ENCODE results near the gene HAAO. TPM values are rescaled to one million over a fixed set of nuclear protein-coding genes. Genes with fewer than 3 reads are reported as not detected.

HAAO gene
- total RNA-seq, 4 donors from 2014 or later: 0.61 to 10.5 (median 5.2) TPM

DNA sequence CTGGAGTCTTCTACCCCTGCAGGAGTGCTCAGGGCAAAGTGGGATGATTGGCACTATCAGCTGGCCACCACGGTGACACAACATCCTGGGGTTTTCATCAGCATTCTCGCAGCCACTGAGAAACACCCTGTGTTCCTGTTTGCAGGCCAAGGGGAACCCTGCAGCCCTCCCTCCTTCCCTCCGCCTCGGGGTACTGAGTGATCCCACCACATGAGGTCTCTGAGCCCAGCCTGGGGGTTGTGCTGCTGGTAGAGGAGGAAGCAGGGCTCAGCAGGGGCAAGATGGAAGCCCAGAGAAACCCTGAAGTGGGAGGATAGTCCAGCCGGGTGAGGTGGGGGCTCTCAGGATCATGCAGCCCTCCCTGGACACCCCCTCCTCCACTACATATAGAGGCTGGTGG lies 28.3 kb downstream of the HAAO start, which contains the start of gene OXER1:
TSS of gene OXER1 (minus strand) at position 40 of the 400 bp plus-strand sequence. CDS start 73 bp downstream, outside the sequence.
- no peaks in the 10 kb centered on the region for H3K27me3 ChIP-seq
- H3K27ac ChIP-seq: no peak within 1 kb of the TSS
- H3K36me3 ChIP-seq: peaks cover 0 to 8% (median 0%) of the 10 kb centered on the region in 3 donors
- intact Hi-C loops (cut with DNase I): no loop called here
- TF ChIP-seq, protein P1, sequence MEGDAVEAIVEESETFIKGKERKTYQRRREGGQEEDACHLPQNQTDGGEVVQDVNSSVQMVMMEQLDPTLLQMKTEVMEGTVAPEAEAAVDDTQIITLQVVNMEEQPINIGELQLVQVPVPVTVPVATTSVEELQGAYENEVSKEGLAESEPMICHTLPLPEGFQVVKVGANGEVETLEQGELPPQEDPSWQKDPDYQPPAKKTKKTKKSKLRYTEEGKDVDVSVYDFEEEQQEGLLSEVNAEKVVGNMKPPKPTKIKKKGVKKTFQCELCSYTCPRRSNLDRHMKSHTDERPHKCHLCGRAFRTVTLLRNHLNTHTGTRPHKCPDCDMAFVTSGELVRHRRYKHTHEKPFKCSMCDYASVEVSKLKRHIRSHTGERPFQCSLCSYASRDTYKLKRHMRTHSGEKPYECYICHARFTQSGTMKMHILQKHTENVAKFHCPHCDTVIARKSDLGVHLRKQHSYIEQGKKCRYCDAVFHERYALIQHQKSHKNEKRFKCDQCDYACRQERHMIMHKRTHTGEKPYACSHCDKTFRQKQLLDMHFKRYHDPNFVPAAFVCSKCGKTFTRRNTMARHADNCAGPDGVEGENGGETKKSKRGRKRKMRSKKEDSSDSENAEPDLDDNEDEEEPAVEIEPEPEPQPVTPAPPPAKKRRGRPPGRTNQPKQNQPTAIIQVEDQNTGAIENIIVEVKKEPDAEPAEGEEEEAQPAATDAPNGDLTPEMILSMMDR (IDR thresholded peaks at IDR 0.05): no peak
- no peak for TF ChIP-seq POLR2A (IDR thresholded peaks at IDR 0.05)
- no peaks in the 10 kb centered on the region for H3K4me1 ChIP-seq
- H3K4me3 ChIP-seq: no peak within 1 kb of the TSS
- DNase-seq: no peak
- H3K9me3 ChIP-seq: no peaks in the 10 kb centered on the region
- 40 to 57% methylated on average over 1 to 2 of the region's 5 CpGs for WGBS, 2 donors

DNA sequence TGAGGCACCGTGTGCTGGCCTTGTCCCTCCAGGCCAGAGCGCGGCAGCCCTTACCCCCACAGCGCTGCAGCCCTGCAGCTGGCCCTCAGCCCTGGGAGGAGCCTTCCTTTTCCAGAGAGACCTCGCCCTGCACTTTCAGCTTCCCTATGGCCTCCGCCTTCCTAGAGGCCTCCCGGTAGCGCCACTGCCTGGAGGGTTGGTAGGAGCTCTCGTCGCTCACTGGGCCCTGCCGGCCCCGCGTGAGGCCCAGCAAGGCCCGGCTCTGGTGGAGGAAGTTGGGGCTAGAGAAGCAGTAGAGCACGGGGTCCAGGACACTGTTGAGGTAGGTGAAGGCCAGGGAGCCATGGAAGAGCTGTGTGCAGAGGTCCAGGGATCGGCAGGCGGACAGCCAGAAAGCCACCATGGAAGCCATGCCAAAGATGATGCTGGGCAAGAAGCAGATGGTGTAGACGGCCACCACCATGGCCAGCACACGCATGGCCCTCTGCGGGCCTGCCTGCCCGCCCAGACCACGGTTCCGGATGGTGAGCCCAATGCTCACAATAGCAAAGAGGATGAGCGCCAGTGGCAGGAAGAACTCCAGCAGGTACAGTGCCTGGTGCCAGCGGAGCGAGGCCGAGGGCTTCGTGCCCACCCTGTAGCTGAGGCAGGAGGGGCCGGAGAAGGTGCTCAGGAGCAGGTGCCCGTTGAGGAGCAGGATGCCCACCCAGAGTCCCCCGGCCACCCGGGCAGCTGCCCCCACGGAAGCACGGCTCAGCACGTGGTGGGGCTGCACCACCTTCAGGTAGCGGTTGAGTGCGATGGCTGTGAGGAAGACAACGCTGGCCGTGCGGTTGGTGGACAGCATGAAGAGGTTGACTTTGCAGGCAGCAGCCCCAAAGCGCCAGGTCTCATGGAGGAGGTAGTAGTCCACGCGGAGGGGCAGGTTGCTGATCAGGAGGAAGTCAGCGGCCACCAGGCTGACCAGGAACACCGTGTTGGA lies 29.3 kb downstream of the HAAO start:
- Histone ChIP-seq H3K9me3 (no peaks in the 10 kb centered on the region), H3K4me1 (no peaks in the 10 kb centered on the region), H3K27ac (no peak overlapping the region), H3K27me3 (no peaks in the 10 kb centered on the region), H3K36me3 (peaks cover 0 to 8% (median 0%) of the 10 kb centered on the region in 3 donors), H3K4me3 (no peak overlapping the region)
- TF ChIP-seq POLR2A (IDR thresholded peaks at IDR 0.05): no peak
- TF ChIP-seq, protein P1 (IDR thresholded peaks at IDR 0.05): no peak
- DNase-seq: no peak
- WGBS, 2 donors: 94 to 97% methylated on average over 22 to 29 of the region's 45 CpGs
- intact Hi-C loops (cut with DNase I): no loop called here

DNA sequence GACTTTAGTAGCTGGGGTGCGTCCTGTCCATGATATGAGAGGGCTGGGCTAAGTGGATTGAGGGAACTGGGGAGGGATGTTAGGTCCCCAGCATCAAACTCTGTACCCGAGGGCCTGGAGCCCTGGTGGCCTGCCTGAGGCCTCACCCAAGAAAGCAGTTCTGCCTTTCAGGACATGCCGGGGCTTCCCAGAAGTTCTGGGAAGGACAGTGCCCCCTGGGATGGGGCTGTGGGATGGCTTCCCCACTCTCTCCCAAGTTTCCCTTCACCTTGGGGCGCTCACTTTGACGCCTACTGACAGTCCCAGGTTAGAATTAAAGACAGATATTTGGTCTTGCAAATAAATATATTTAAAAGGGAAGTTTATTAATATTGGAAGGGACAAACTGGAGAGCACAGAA lies 30.2 kb downstream of the HAAO start:
- Histone ChIP-seq H3K27ac (no peak overlapping the region), H3K36me3 (peaks cover 0 to 8% (median 0%) of the 10 kb centered on the region in 3 donors), H3K27me3 (no peaks in the 10 kb centered on the region), H3K4me3 (no peak overlapping the region), H3K9me3 (no peaks in the 10 kb centered on the region), H3K4me1 (no peaks in the 10 kb centered on the region)
- no peak for DNase-seq
- WGBS, 2 donors: 92% methylated on average over 2 of the region's 5 CpGs; no CpG with 5 or more reads in 1 of the 2 donors
- TF ChIP-seq, protein P1 (IDR thresholded peaks at IDR 0.05): no peak
- no peak for TF ChIP-seq POLR2A (IDR thresholded peaks at IDR 0.05)
- intact Hi-C loops (cut with DNase I): no loop called here

DNA sequence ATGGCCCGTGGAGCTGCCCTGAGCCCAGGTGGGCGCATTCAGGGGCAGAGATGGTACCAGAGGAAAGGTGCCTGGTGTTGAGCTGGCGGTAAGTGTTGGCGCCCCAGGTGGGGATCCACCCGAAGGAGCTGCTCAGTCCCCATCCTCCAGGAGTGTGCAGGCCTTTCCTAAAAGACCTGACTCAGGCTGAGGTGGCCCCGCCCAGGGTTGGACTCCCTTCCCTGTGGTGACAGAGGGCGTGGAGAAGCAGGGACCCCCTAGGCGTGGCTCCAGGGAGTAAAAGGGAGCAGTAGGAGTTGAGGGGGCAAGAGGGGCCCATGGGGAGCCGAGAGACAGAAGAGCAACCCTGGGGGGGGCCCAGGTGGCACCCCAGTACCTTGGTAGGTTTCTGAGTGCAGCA lies 30.8 kb downstream of the HAAO start:
- no peak for TF ChIP-seq POLR2A (IDR thresholded peaks at IDR 0.05)
- TF ChIP-seq, protein P1 (IDR thresholded peaks at IDR 0.05): no peak
- H3K27ac ChIP-seq: no peak overlapping the region
- peaks cover 0 to 8% (median 0%) of the 10 kb centered on the region in 3 donors for H3K36me3 ChIP-seq
- intact Hi-C loops (cut with DNase I): no loop called here
- 75 to 85% methylated on average over 7 of the region's 9 CpGs for WGBS, 2 donors
- no peak overlapping the region for H3K4me3 ChIP-seq
- no peaks in the 10 kb centered on the region for H3K27me3 ChIP-seq
- DNase-seq: no peak
- no peaks in the 10 kb centered on the region for H3K9me3 ChIP-seq
- H3K4me1 ChIP-seq: no peaks in the 10 kb centered on the region

DNA sequence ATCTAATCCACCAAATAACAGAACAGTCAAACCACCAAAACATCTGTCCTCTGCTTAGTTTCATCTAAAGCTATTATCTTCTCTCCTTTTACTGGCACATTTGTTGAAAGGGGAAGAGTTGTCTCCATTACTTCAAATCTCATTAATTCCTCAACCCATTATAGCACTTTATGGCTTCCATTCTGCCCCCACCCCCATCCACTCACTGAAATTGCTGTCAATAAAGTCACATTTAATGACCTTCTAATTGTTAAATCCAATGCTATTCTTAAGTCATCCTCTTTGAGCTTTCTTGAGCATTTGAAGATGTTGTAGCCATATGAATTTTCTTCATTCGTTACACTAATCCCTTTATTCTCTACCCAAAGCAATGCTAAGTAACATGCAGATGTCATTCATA lies 33.6 kb downstream of the HAAO start:
- intact Hi-C loops (cut with DNase I): no loop called here
- Histone ChIP-seq H3K4me3 (no peak overlapping the region), H3K4me1 (peaks cover 0 to 9% (median 0%) of the 10 kb centered on the region in 3 donors), H3K9me3 (no peaks in the 10 kb centered on the region), H3K27ac (no peak overlapping the region), H3K27me3 (no peaks in the 10 kb centered on the region), H3K36me3 (peaks cover 0 to 33% (median 0%) of the 10 kb centered on the region in 3 donors)
- DNase-seq: no peak
- WGBS, 2 donors: 91 to 100% methylated on average over 1 of the region's 1 CpG
- TF ChIP-seq, protein P1 (IDR thresholded peaks at IDR 0.05): no peak
- TF ChIP-seq POLR2A (IDR thresholded peaks at IDR 0.05): no peak
